Neutrophil (primary cell): ENCODE measurements around the gene OTUD6A.

Source experiments
- H3K27ac ChIP-seq: fragments of 200-600 bp; sonication (generic); 2 replicates; pipeline ENCODE4 v1.5.1; 2016; ENCODE audit warnings: mild to moderate bottlenecking, moderate library complexity
- H3K27me3 ChIP-seq: fragments of 200-600 bp; sonication (generic); 2 replicates; pipeline ENCODE4 v1.6.0; 2016; ENCODE audit warnings: mild to moderate bottlenecking
- H3K36me3 ChIP-seq: fragments of 200-600 bp; sonication (generic); 2 replicates; pipeline ENCODE4 v1.5.1; 2017
- H3K4me1 ChIP-seq, 2 experiments: fragments of 200-600 bp in 1 of 2; sonication (generic) in 1 of 2; 1 replicate in 1 of 2; 2 replicates in 1 of 2; pipeline versions ENCODE4 v1.5.1 to v1.6.1; 2013 to 2016; ENCODE audit warnings: low read depth in 1 of 2, low read length in 1 of 2, mild to moderate bottlenecking in 1 of 2, moderate library complexity in 1 of 2; ENCODE audit not compliant: control insufficient read depth in 1 of 2, insufficient read depth in 1 of 2
- H3K4me3 ChIP-seq, 2 experiments: fragments of 200-600 bp in 1 of 2; sonication (generic) in 1 of 2; 1 replicate in 1 of 2; 2 replicates in 1 of 2; pipeline ENCODE4 v1.5.1; 2013 to 2016; ENCODE audit warnings: low read depth in 1 of 2, low read length in 1 of 2, mild to moderate bottlenecking in 1 of 2, moderate library complexity in 1 of 2
- H3K9me3 ChIP-seq: fragments of 200-600 bp; sonication (generic); 2 replicates; pipeline ENCODE4 v1.5.1; 2016
- TF ChIP-seq, protein P1 (sequence below): fragments of 200-600 bp; sonication (generic); IDR thresholded peaks from 2 replicates; pipeline ENCODE4 v1.5.1; 2016; ENCODE audit warnings: antibody characterized with exemption

Gene OTUD6A

DNA sequence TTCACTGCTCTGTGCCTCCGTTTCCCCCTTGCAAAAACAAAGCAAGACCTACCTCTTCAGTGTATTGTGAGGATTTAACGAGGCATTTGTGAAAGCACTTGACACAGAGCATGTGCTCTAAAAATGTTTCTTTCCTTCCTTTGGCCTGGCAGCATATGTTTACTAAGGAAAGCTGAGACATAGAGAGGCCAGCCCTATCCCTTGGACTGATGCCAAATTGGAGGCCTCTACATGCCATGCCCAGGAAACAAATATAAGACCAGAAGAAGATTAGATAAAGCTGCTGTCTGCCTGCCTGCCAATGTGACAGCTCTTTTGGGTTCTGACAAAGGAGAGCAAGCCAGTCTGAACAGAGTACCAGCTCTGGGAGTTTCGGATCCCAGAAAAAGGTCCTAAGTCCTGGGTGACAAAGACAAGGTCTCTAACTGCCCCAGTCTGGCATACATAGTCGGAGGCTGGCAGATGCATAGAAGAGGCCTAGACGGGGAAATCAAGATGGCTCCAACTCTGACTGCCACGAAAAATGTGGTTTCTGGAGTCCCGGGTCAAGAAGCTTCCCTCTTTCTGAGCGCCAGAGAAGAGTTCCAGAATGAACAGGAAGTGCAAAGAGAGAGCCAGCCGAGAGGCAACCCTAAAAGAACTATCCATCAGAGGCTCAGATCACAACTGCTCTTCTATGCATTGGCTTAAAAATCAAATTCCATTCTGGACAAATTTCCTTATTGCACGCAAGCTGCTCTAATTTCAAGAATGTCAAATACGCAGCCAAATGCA, 25.8 kb downstream of the OTUD6A start:
- Histone ChIP-seq H3K27me3 (no peaks in the 10 kb centered on the region), H3K9me3 (no peaks in the 10 kb centered on the region), H3K36me3 (no peaks in the 10 kb centered on the region), H3K27ac (no peak overlapping the region), H3K4me1 (no peaks in the 10 kb centered on the region), H3K4me3 (no peak overlapping the region)
- TF ChIP-seq, protein P1, sequence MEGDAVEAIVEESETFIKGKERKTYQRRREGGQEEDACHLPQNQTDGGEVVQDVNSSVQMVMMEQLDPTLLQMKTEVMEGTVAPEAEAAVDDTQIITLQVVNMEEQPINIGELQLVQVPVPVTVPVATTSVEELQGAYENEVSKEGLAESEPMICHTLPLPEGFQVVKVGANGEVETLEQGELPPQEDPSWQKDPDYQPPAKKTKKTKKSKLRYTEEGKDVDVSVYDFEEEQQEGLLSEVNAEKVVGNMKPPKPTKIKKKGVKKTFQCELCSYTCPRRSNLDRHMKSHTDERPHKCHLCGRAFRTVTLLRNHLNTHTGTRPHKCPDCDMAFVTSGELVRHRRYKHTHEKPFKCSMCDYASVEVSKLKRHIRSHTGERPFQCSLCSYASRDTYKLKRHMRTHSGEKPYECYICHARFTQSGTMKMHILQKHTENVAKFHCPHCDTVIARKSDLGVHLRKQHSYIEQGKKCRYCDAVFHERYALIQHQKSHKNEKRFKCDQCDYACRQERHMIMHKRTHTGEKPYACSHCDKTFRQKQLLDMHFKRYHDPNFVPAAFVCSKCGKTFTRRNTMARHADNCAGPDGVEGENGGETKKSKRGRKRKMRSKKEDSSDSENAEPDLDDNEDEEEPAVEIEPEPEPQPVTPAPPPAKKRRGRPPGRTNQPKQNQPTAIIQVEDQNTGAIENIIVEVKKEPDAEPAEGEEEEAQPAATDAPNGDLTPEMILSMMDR, result no peak

GRCh38 chrX:70088751-70089150, 26.5 kb downstream of the OTUD6A start:
- H3K27me3 ChIP-seq, result no peaks in the 10 kb centered on the region
- no peaks in the 10 kb centered on the region for H3K9me3 ChIP-seq
- TF ChIP-seq, protein P1, result no peak
- H3K4me1 ChIP-seq, result no peaks in the 10 kb centered on the region
- H3K4me3 ChIP-seq, result no peak overlapping the region
- no peaks in the 10 kb centered on the region for H3K36me3 ChIP-seq
- no peak overlapping the region for H3K27ac ChIP-seq

- Histone ChIP-seq H3K27ac (no peak overlapping the region), H3K4me1 (no peaks in the 10 kb centered on the region), H3K9me3 (no peaks in the 10 kb centered on the region), H3K4me3 (no peak overlapping the region), H3K36me3 (no peaks in the 10 kb centered on the region), H3K27me3 (no peaks in the 10 kb centered on the region)
- TF ChIP-seq, protein P1, result no peak
Observed at GRCh38 chrX:70089604-70090297, 27.5 kb downstream of the OTUD6A start.

DNA sequence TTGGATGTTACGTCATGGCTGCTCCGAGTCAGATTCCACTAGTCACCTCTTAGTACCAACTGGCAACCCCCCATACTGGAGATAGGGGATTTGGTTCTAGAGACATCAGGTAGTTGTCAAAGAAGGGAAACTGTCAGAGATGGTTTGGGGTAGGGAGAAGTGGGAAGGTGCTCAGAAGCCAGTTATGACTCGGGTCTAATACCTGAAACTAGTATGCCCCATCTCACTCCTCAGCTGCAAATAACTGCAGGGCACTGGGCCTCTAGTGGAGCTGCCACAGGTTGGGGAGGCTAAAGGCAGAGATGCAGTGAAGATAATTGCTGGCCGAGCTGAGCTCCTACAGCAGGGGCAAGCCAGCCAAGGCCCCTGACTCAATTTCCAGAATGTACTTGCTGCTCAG, 30.0 kb downstream of the OTUD6A start:
- Histone ChIP-seq H3K27ac (no peak overlapping the region), H3K9me3 (no peaks in the 10 kb centered on the region), H3K27me3 (no peaks in the 10 kb centered on the region), H3K4me3 (no peak overlapping the region), H3K36me3 (no peaks in the 10 kb centered on the region), H3K4me1 (no peaks in the 10 kb centered on the region)
- TF ChIP-seq, protein P1, result no peak

DNA sequence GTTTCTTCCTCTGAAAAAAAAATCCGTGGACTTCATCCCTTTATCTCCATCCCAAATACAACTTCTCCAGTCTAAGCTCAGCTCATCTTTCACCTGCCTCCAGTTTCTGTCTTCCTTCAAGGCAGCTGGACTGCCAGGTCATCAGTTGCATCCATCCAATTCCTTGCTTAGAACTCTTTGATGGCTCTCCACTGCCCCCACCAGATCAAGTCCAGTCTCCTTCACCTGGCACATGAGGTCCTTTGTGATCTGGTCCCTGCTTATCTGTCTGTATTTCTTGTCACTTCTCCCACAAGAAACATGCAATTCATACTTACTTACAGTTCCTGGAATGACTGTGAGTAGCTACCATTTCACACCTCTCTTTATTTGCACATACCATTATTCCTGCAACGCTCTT, 33.8 kb downstream of the OTUD6A start:
- Histone ChIP-seq H3K4me3 (no peak overlapping the region), H3K9me3 (no peaks in the 10 kb centered on the region), H3K27ac (no peak overlapping the region), H3K4me1 (no peaks in the 10 kb centered on the region), H3K27me3 (no peaks in the 10 kb centered on the region), H3K36me3 (no peaks in the 10 kb centered on the region)
- TF ChIP-seq, protein P1, result no peak
